ENCODE measurements around the gene LYL1. TPM values are rescaled to one million over a fixed set of nuclear protein-coding genes. Genes with fewer than 3 reads are reported as not detected.

The LYL1 gene
- total RNA-seq, 1 donor from 2014 or later = 6.3 TPM

- intact Hi-C loops (cut with micrococcal nuclease) = loop anchor here (10.0 kb wide), 1 partner anchor 68 kb away; the partner anchor contains the start of gene NFIX
Measured at GRCh38 chr19:13062317-13062716, 40.3 kb downstream of the LYL1 start.

DNA sequence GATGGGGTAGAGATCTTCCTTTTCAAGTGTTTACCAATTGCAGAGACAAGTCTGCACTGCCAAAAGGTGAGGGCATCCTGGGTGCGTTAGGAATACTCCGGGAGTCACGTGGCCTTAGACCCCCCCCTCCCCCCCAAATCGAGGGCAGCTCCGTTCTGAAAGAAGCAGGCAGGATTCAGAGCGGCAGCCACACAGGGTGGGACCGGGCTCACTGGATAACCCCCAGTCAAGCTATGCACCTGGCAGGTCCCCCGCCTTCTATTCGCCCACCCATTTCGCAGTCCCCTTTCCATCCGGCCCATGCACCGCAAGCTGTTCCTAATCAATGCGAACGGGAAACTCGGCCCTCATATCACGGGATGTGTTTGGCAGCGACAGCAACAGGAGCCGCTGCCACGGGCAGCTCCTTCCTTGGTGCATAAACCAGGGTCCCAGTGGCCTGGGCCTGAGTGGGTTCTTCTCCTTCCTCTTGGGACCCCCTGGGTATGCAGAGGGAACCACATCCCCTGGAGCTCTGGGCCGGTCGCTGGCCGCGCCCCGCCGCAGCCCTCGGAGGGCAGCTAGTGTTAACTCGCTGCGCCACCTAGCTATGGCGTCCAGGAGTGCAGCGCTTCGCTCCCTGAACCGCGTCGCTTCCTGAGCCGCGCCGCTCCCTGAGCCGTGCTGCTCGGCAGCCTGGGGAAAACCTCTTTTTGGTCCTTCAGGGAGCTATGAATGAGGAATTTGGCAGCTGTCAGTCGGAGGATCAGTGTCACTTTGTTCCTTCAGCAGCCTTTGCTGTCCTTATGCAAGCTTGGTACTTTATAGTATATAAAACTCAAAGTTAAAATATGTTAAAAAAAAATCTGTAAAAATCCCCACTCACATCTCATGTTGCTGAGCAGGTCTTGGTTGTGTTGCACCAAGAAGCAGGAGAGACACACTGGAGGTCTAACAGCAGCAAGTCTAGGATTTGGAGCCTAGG lies 41.4 kb downstream of the LYL1 start:
- intact Hi-C loops (cut with micrococcal nuclease) = loop anchor here (10.0 kb wide), 1 partner anchor 66 kb away; the partner anchor contains the start of gene NFIX
- H3K27ac ChIP-seq (replicated peaks) = peak overlapping the region; percentile 98
- H3K36me3 ChIP-seq = no peaks in the 10 kb centered on the region
- no peaks in the 10 kb centered on the region for H3K27me3 ChIP-seq (ENCODE audit: low read depth)
- TF ChIP-seq, protein P1, sequence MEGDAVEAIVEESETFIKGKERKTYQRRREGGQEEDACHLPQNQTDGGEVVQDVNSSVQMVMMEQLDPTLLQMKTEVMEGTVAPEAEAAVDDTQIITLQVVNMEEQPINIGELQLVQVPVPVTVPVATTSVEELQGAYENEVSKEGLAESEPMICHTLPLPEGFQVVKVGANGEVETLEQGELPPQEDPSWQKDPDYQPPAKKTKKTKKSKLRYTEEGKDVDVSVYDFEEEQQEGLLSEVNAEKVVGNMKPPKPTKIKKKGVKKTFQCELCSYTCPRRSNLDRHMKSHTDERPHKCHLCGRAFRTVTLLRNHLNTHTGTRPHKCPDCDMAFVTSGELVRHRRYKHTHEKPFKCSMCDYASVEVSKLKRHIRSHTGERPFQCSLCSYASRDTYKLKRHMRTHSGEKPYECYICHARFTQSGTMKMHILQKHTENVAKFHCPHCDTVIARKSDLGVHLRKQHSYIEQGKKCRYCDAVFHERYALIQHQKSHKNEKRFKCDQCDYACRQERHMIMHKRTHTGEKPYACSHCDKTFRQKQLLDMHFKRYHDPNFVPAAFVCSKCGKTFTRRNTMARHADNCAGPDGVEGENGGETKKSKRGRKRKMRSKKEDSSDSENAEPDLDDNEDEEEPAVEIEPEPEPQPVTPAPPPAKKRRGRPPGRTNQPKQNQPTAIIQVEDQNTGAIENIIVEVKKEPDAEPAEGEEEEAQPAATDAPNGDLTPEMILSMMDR (IDR thresholded peaks at IDR 0.05; ENCODE audit: borderline replicate concordance) = peak; percentile 99
- H3K4me3 ChIP-seq = peak overlapping the region; percentile 68
- peaks cover 100% of the 10 kb centered on the region for H3K4me1 ChIP-seq
- no peaks in the 10 kb centered on the region for H3K9me3 ChIP-seq (replicated peaks)
- peak; percentile 89 for DNase-seq

More at GRCh38 chr19:13062317-13062716, 40.3 kb downstream of the LYL1 start:
- Histone ChIP-seq H3K36me3 (no peaks in the 10 kb centered on the region), H3K4me3 (no peak overlapping the region), H3K27me3 (ENCODE audit: low read depth) (no peaks in the 10 kb centered on the region), H3K9me3 (replicated peaks) (no peaks in the 10 kb centered on the region), H3K4me1 (peaks cover 100% of the 10 kb centered on the region), H3K27ac (replicated peaks) (peak overlapping the region; percentile 98)
- TF ChIP-seq, protein P1 (IDR thresholded peaks at IDR 0.05; ENCODE audit: borderline replicate concordance) = no peak
- DNase-seq = no peak

GRCh38 chr19:13060233-13060963 lies 42.3 kb downstream of the LYL1 start:
- H3K4me3 ChIP-seq = peak overlapping the region; percentile 68
- intact Hi-C loops (cut with micrococcal nuclease) = loop anchor here (10.0 kb wide), 1 partner anchor 66 kb away; the partner anchor contains the start of gene NFIX
- peak; percentile 64 for DNase-seq
- H3K27ac ChIP-seq (replicated peaks) = peak overlapping the region; percentile 98
- no peaks in the 10 kb centered on the region for H3K27me3 ChIP-seq (ENCODE audit: low read depth)
- peaks cover 100% of the 10 kb centered on the region for H3K4me1 ChIP-seq
- no peaks in the 10 kb centered on the region for H3K9me3 ChIP-seq (replicated peaks)
- H3K36me3 ChIP-seq = no peaks in the 10 kb centered on the region
- TF ChIP-seq, protein P1 (IDR thresholded peaks at IDR 0.05; ENCODE audit: borderline replicate concordance) = no peak

GRCh38 chr19:13058951-13059660 lies 43.6 kb downstream of the LYL1 start:
- TF ChIP-seq, protein P1 (IDR thresholded peaks at IDR 0.05; ENCODE audit: borderline replicate concordance) = peak; percentile 33
- Histone ChIP-seq H3K27ac (replicated peaks) (peak overlapping the region; percentile 98), H3K27me3 (ENCODE audit: low read depth) (no peaks in the 10 kb centered on the region), H3K4me3 (no peak overlapping the region), H3K4me1 (peaks cover 100% of the 10 kb centered on the region), H3K36me3 (no peaks in the 10 kb centered on the region), H3K9me3 (replicated peaks) (no peaks in the 10 kb centered on the region)
- intact Hi-C loops (cut with micrococcal nuclease) = no loop called here
- DNase-seq = no peak

- DNase-seq = no peak
- peak overlapping the region; percentile 9 for H3K4me3 ChIP-seq
Measured at GRCh38 chr19:13057744-13058143, 44.9 kb downstream of the LYL1 start.

More at GRCh38 chr19:13057744-13058143, 44.9 kb downstream of the LYL1 start:
- Histone ChIP-seq H3K9me3 (replicated peaks) (no peaks in the 10 kb centered on the region), H3K27ac (replicated peaks) (peak overlapping the region; percentile 98), H3K36me3 (no peaks in the 10 kb centered on the region), H3K27me3 (ENCODE audit: low read depth) (no peaks in the 10 kb centered on the region), H3K4me1 (peaks cover 100% of the 10 kb centered on the region)
- TF ChIP-seq, protein P1 (IDR thresholded peaks at IDR 0.05; ENCODE audit: borderline replicate concordance) = no peak
- intact Hi-C loops (cut with micrococcal nuclease) = no loop called here
